Body of pancreas (tissue), 4 donors: ENCODE measurements around the gene TANC1.

Source experiments
- CTCF ChIP-seq, 7 experiments: fragments of 450-650 bp in 4 of 7; fragments of 200-600 bp in 3 of 7; sonication (generic) in 3 of 7; IDR thresholded peaks; one replicate each; pipeline ENCODE4 v1.5.1; 2016 to 2019; ENCODE audit warnings: antibody characterized with exemption in 7 of 7
- POLR2A ChIP-seq, 3 donors: fragments of 450-650 bp; IDR thresholded peaks; one replicate each; pipeline ENCODE4 v1.6.1; 2016; ENCODE audit warnings: antibody characterized with exemption in 3 of 3, mild to moderate bottlenecking in 2 of 3

- TF ChIP-seq CTCF (IDR thresholded peaks at IDR 0.05) (no peak), POLR2A (IDR thresholded peaks at IDR 0.05) (no peak)
These were observed 82.7 kb downstream of the TANC1 start for GRCh38 chr2:159051133-159051532.
